HG02763 (cell line): Measurements from ENCODE around the gene NARS2.
"Not testable (repeated sequence)": the region's sequence is repeated elsewhere in the genome, so short reads cannot be mapped to it uniquely, and the experiment has no call there.

Experiments
- ATAC-seq: cut with Tn5 transposase; IDR thresholded peaks from one replicate; pipeline ENCODE4 v1.9.1; 2021; ENCODE audit warnings: mild to moderate bottlenecking, moderate library complexity; ENCODE audit not compliant: unreplicated experiment

NARS2 gene

DNA sequence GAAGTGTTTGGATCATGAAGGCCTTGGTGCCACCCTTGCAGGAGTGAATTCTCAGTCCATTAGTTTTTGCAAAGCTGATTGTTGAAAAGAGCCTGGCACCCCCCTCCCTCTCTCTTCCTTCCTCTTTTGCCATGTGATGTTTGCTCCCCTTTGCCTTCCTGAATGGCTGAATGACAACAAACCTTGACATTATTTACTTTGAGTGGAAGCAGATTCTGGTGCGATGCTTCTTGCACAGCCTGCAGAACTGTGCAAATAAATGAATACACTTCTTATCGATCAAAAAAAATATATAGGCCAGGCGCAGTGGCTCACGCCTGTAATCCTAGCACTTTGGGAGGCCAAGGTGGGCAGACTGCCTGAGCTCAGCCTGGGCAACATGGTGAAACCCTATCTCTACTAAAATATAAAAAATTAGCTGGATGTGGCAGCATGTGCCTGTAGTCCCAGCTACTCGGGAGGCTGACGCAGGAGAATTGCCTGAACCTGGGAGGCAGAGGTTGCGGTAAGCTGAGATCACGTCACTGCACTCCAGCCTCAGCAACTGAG is 2.0 kb upstream of the NARS2 start:
- no peak for ATAC-seq

DNA sequence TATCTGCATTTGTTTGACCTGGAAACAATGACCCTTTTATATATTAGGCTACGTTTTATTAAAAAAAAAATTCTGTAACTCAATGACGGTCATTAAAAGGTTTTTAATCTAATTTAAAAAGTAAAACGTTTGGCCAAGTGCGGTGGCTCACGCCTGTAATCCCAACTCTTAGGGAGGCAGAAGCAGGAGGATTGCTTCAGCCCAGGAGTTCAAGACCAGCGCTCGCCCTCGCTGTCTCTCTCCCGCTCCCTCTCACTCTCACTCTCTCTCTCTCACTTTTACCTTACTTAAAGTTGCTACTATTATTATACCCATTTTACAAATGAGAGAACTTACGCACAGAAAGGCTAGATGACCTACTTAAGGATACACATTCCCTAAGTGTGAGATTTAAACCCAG is 814 bp upstream of the NARS2 start:
- ATAC-seq = no peak

- ATAC-seq = no peak
These were observed 983 bp downstream of the NARS2 start for GRCh38 chr11:78573681-78574080.

GRCh38 chr11:78573271-78573670 is 1.4 kb downstream of the NARS2 start:
- no peak for ATAC-seq

GRCh38 chr11:78572394-78572793 is 2.3 kb downstream of the NARS2 start:
- no peak for ATAC-seq

DNA sequence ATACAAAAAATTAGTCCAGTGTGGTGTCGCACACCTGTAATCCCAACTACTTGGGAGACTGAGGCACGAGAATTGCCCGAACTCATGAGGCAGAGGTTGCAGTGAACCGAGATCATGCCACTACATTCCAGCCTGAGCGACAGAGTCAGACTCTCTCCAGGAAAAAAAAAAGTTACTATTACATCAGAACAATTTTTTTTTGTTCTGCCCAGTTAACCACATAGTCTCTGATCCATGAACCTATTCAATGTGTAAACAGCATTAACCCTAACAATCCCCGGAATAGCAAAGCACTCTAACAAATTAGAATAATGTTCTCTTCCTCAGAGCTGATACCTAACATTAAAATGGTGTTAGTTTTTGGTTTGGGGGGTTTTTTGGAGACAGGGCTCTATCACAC is 4.6 kb downstream of the NARS2 start:
- no peak for ATAC-seq

GRCh38 chr11:78567209-78567608 is 7.5 kb downstream of the NARS2 start:
- ATAC-seq = no peak

DNA sequence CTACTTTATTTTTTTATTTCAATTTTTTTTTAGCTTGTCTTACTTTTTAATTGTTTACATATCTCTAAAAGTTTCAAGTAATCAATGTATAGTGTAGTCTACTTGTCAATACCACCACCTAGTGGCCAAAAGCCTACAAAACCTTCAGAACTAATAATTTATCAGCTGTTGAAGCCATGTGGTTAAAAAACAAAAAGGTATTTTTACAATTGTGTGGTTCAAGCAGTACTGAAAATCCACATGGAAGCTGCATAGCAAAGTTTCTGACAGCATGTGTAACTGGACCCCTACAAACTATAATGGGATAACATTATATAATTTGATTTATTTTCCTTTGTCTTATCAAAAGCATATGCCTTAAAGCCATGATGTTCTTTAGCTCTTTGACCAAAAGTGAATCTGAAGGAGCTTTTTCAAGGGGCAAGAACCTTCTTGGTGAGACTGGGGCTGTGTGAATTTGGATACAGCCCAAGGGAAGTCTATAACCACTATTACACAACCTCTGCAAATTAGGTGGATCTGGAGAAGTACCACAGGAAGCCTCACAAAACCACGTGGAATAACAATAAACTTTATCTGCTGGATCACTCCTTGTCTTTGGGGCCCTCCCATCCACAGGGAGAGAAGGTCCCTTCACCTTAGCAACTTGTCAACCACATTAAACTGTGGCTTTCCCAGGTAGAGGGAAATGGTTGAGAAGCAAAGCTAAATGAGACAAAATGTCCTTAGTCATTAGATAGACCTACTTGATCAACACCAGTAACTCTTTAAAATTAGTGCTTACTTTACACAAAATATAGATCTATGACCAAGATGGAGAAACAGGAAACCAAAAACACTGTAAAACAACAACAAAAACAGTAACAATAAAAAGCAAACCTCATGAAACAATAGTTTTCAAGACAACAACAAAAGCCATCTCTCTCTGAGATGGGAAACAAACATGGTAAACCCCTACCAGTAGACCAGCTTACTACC is 9.9 kb downstream of the NARS2 start:
- no peak for ATAC-seq

- not testable (repeated sequence) for ATAC-seq
These were observed 10.6 kb downstream of the NARS2 start for GRCh38 chr11:78564037-78564436.

DNA sequence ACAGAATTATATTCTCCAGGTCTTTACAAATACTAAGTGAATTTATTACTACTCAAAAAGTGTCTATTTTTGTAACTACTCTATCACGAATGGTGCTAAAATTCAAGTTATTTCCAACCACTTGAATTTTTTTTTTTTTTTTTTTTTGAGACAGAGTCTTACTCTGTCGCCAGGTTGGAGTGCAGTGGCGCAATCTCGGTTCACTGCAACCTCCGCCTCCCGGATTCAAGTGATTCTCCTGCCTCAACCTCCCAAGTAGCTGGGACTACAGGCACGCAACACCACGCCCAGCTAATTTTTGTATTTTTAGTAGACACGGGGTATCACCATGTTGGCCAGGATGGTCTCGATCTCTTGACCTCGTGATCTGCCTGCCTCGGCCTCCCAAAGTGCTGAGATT is 11.6 kb downstream of the NARS2 start:
- not testable (repeated sequence) for ATAC-seq

DNA sequence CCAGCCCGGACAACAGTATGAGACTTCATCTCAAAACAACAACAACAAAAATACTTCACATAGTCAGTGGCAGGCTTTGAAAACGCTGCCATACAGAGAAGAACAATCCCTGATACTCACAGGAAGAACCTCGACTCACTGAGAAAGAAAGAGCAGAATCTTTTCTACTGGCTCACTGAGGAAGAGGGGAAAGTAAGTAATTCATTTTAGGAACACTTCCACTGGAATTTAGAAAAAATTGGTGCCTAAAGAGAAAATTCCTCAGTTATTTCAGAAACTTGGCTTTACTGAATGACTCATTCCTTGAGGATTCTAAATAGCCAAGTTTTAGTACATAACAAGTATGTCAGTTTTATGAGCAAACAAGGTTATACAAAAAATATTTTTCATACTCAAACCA is 12.3 kb downstream of the NARS2 start:
- no peak for ATAC-seq

GRCh38 chr11:78560826-78561484 is 13.7 kb downstream of the NARS2 start:
- ATAC-seq = no peak

- ATAC-seq = no peak
These were observed 14.5 kb downstream of the NARS2 start for GRCh38 chr11:78560153-78560552.

GRCh38 chr11:78557236-78557635 is 17.4 kb downstream of the NARS2 start:
- ATAC-seq = no peak

DNA sequence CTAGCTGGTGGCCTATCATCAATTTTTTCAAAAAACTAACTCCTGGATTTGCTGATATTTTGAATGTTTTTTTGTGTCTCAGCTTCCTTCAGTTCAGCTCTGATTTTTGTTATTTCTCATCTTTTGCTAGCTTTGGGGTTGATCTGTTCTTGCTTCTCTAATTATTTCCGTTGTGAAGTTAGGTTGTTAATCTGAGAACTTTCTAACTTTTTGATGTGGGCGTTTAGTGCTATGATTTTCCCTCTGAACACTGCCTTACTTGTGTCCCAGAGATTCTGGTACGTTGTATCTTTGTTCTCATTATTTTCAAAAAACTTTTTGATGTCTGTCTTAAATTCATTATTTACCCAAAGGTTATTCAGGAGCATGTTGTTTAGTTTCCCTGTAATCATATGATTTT is 19.1 kb downstream of the NARS2 start:
- ATAC-seq = no peak

GRCh38 chr11:78552881-78553280 is 21.8 kb downstream of the NARS2 start:
- ATAC-seq = no peak

GRCh38 chr11:78552139-78552538 is 22.5 kb downstream of the NARS2 start:
- ATAC-seq = not testable (repeated sequence)

GRCh38 chr11:78551066-78551465 is 23.6 kb downstream of the NARS2 start:
- ATAC-seq = no peak

DNA sequence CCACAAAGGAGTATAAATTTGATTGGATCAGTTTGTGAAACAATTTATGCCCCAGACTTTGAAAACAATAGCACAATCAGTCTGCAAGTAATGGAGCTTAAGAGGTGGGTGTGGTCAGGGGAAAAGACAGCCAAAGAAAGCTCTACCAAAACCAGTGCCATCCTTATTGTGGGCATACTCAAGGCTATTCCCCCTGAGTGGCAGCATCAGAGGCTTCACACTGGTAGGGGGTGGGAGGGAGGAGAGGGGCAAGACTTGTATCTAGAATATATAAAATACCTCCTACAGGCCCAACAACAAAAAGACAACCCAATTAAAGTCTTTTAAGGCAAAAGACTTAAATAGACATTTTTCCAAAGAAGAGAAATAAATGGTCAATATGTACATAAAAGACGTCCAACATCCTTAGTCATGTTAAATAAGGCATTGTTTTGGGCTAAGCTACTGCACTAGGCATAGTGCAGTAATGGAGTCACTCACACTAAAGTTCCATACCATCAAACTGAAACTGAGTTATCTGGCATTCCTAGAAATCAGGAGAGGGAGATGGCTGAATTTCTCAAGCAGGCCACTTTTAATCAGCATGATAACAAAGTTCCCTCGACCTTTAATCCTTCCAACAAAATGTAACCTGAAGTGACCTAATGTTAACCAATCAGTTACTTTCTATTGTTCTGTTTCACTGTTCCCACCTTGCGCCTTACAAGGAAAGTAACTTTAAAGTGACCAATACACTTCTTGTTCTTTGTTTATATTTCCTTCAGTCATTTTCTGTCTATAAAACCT is 24.8 kb downstream of the NARS2 start:
- ATAC-seq = no peak

GRCh38 chr11:78548911-78549590 is 25.6 kb downstream of the NARS2 start:
- ATAC-seq = no peak
